Calu3 (cell line): ENCODE results near the gene PPP1R15A. TPM values are rescaled to one million over a fixed set of nuclear protein-coding genes. Genes with fewer than 3 reads are reported as not detected.

Experiments
- BruUV-seq: library from RNA; stranded (reverse); fragments of 400-500 nt; replicated peaks from 2 replicates; lab custom pipeline; 2021; lab: Mats Ljungman, UMichigan
- CTCF ChIA-PET: fragments of 300-600 bp; sonication (Branson Sonifier 250); formaldehyde crosslinking; loops from one replicate; lab custom pipeline; 2022; ENCODE audit warnings: antibody characterized with exemption; lab: Charles Lee
- DNase-seq: peaks from one replicate; pipeline ENCODE4 v3.0.0; 2022
- H3K27ac Mint-ChIP-seq: one replicate; pipeline ENCODE4 v1.8.0; 2022; ENCODE audit warnings: mixed read lengths; ENCODE audit not compliant: unreplicated experiment
- H3K27me3 Mint-ChIP-seq: one replicate; pipeline ENCODE4 v1.8.0; 2022; ENCODE audit warnings: mixed read lengths; ENCODE audit not compliant: unreplicated experiment
- H3K36me3 Mint-ChIP-seq: one replicate; pipeline ENCODE4 v1.8.0; 2022; ENCODE audit warnings: mild to moderate bottlenecking, moderate library complexity, mixed read lengths; ENCODE audit not compliant: insufficient read depth, unreplicated experiment
- H3K4me1 Mint-ChIP-seq: one replicate; pipeline ENCODE4 v1.8.0; 2022; ENCODE audit warnings: mild to moderate bottlenecking, low read depth, mixed read lengths; ENCODE audit not compliant: unreplicated experiment
- H3K4me3 Mint-ChIP-seq: one replicate; pipeline ENCODE4 v1.8.0; 2022; ENCODE audit warnings: mild to moderate bottlenecking, low read depth, moderate library complexity, mixed read lengths; ENCODE audit not compliant: unreplicated experiment
- H3K9me3 Mint-ChIP-seq: one replicate; pipeline ENCODE4 v1.8.0; 2022; ENCODE audit warnings: low read depth, mixed read lengths; ENCODE audit not compliant: unreplicated experiment
- CTCF ChIP-seq: fragments of 200-600 bp; IDR thresholded peaks from one replicate; pipeline ENCODE4 v1.8.0; 2022; ENCODE audit warnings: antibody characterized with exemption; ENCODE audit not compliant: unreplicated experiment
- intact Hi-C: fragments of 100-400 bp; cut with micrococcal nuclease; formaldehyde crosslinking; loops from one replicate; pipeline ENCODE4 v1.10.0; 2022; ENCODE audit not compliant: unreplicated experiment
- total RNA-seq: library from RNA; stranded (reverse); gene quantifications from 2 replicates; pipeline ENCODE4 v1.2.3, GENCODE V29; 2022

Gene PPP1R15A
- total RNA-seq, 1 experiment from 2014 or later: 118 TPM

DNA sequence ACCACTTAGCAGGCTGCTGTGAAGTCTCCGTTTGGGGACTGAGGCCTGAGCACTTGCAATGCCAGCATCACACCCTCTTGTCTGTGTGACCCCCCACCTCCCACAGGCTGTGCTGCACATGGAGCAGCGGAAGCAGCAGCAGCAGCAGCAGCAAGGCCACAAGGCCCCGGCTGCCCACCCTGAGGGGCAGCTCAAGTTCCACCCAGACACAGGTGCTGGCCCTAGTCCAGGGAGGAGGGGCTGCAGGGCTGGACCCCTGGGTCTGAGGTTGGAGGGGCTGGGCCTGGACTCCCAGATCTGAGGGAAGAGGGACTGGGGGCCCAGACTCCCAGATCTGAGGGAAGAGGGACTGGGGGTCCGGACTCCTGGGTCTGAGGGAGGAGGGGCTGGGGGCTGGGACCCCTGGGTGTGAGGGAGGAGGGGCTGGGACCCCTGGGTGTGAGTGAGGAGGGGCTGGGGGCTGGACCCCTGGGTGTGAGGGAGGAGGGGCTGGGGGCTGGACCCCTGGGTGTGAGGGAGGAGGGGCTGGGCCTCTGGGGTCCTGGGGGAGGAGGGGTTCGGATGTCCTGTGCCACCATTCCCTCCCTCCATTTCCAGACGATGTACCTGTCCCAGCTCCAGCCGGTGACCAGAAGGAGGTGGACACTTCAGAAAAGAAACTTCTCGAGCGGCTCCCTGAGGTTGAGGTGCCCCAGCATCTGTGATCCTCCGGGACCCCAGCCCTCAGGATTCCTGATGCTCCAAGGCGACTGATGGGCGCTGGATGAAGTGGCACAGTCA is 49.7 kb downstream of the PPP1R15A start:
- BruUV-seq: no TSS peak
- Mint-ChIP-seq H3K27me3 (no peaks in the 10 kb centered on the region), H3K36me3 (peaks cover 62% of the 10 kb centered on the region), H3K4me1 (peaks cover 6% of the 10 kb centered on the region), H3K4me3 (no peak overlapping the region), H3K9me3 (no peaks in the 10 kb centered on the region), H3K27ac (peak overlapping the region; percentile 22)
- CTCF ChIA-PET: interaction anchor here (1.5 kb wide), 1 partner anchor 11 kb away, joined by 5 read pairs; the partner anchor contains the start of gene DHDH
- no peak for TF ChIP-seq CTCF
- no peak for DNase-seq
- intact Hi-C loops: no loop called here

GRCh38 chr19:48922548-48923490 is 50.6 kb downstream of the PPP1R15A start:
- Mint-ChIP-seq H3K36me3 (peaks cover 61% of the 10 kb centered on the region), H3K4me3 (no peak overlapping the region), H3K4me1 (peaks cover 8% of the 10 kb centered on the region), H3K27me3 (no peaks in the 10 kb centered on the region), H3K27ac (peak overlapping the region; percentile 22), H3K9me3 (no peaks in the 10 kb centered on the region)
- no peak for DNase-seq
- intact Hi-C loops: no loop called here
- TF ChIP-seq CTCF: no peak
- CTCF ChIA-PET: no interaction called here
- TSS peak; percentile 82 for BruUV-seq

- CTCF ChIA-PET: interaction anchor here (0.6 to 1.2 kb wide), 5 partner anchors 8 to 798 kb away, joined by 3 to 8 read pairs (median 3); partner anchors contain the start of genes DHDH and NUCB1
- BruUV-seq: no TSS peak
- DNase-seq: no peak
Measured at GRCh38 chr19:48925240-48925843, 53.1 kb downstream of the PPP1R15A start.

More at GRCh38 chr19:48925240-48925843, 53.1 kb downstream of the PPP1R15A start:
- Mint-ChIP-seq H3K27ac (peak overlapping the region; percentile 12), H3K36me3 (peaks cover 58% of the 10 kb centered on the region), H3K9me3 (no peaks in the 10 kb centered on the region), H3K4me1 (peaks cover 8% of the 10 kb centered on the region), H3K27me3 (no peaks in the 10 kb centered on the region), H3K4me3 (no peak overlapping the region)
- no peak for TF ChIP-seq CTCF
- intact Hi-C loops: no loop called here

Other genes with a start within 250 kb of the PPP1R15A start
- 4.3 and 4.9 TPM in 2 replicates for gene DBP, start 235.0 kb upstream of the PPP1R15A start, total RNA-seq
- 2.1 and 5.1 TPM in 2 replicates for gene CA11, start 226.2 kb upstream of the PPP1R15A start, total RNA-seq
- gene NTN5, start 199.4 kb upstream of the PPP1R15A start, total RNA-seq: 0.57 and 0.66 TPM in 2 replicates
- 8.7 and 10.4 TPM in 2 replicates for gene FUT2, start 176.4 kb upstream of the PPP1R15A start, total RNA-seq
- 1.7 TPM in 2 replicates for gene MAMSTR, start 152.7 kb upstream of the PPP1R15A start, total RNA-seq
- gene RASIP1, start 131.8 kb upstream of the PPP1R15A start, total RNA-seq: 0.09 and 0.29 TPM in 2 replicates
- gene IZUMO1, start 125.5 kb upstream of the PPP1R15A start, total RNA-seq: 0.31 and 0.42 TPM in 2 replicates
- gene FUT1, start 119.8 kb upstream of the PPP1R15A start, total RNA-seq: 2.6 and 2.9 TPM in 2 replicates
- not detected in 2 replicates for gene FGF21, start 116.9 kb upstream of the PPP1R15A start, total RNA-seq
- gene BCAT2, start 61.4 kb upstream of the PPP1R15A start, total RNA-seq: 84.4 and 91.0 TPM in 2 replicates
- 2.6 and 5.7 TPM in 2 replicates for gene HSD17B14, start 35.9 kb upstream of the PPP1R15A start, total RNA-seq
- gene PLEKHA4, start 3.8 kb upstream of the PPP1R15A start, total RNA-seq: 57.6 and 72.2 TPM in 2 replicates
- gene TULP2, start 26.3 kb downstream of the PPP1R15A start, total RNA-seq: not detected in 2 replicates
- 162 and 173 TPM in 2 replicates for gene NUCB1, start 27.9 kb downstream of the PPP1R15A start, total RNA-seq
- 2.1 and 5.3 TPM in 2 replicates for gene DHDH, start 61.3 kb downstream of the PPP1R15A start, total RNA-seq
- 141 and 147 TPM in 2 replicates for gene BAX, start 82.5 kb downstream of the PPP1R15A start, total RNA-seq
- gene FTL, start 92.9 kb downstream of the PPP1R15A start, total RNA-seq: 1,459 and 1,979 TPM in 2 replicates
- gene GYS1, start 120.9 kb downstream of the PPP1R15A start, total RNA-seq: 59.6 and 64.7 TPM in 2 replicates
- gene RUVBL2, start 121.5 kb downstream of the PPP1R15A start, total RNA-seq: 184 and 199 TPM in 2 replicates
- gene LHB, start 144.7 kb downstream of the PPP1R15A start, total RNA-seq: 1.1 TPM in 1 of 2 replicates, not detected in the other
- 1.1 TPM in 1 of 2 replicates, not detected in the other for gene CGB3, start 151.9 kb downstream of the PPP1R15A start, total RNA-seq
- 0.52 TPM in 1 of 2 replicates, not detected in the other for gene CGB2, start 159.5 kb downstream of the PPP1R15A start, total RNA-seq
- gene CGB1, start 164.5 kb downstream of the PPP1R15A start, total RNA-seq: not detected in 2 replicates
- 2.6 and 3.3 TPM in 2 replicates for gene CGB5, start 171.4 kb downstream of the PPP1R15A start, total RNA-seq
- 0.54 and 0.56 TPM in 2 replicates for gene CGB8, start 176.7 kb downstream of the PPP1R15A start, total RNA-seq
- 0.66 and 1.0 TPM in 2 replicates for gene CGB7, start 185.3 kb downstream of the PPP1R15A start, total RNA-seq
- 0.69 and 0.83 TPM in 2 replicates for gene NTF4, start 192.4 kb downstream of the PPP1R15A start, total RNA-seq
- not detected in 2 replicates for gene KCNA7, start 200.3 kb downstream of the PPP1R15A start, total RNA-seq
- gene SNRNP70, start 213.0 kb downstream of the PPP1R15A start, total RNA-seq: 310 and 325 TPM in 2 replicates
- gene LIN7B, start 241.9 kb downstream of the PPP1R15A start, total RNA-seq: 7.0 and 7.5 TPM in 2 replicates
- 1.9 and 2.0 TPM in 2 replicates for gene C19orf73, start 246.7 kb downstream of the PPP1R15A start, total RNA-seq
- gene PPFIA3, start 247.1 kb downstream of the PPP1R15A start, total RNA-seq: 4.9 and 6.0 TPM in 2 replicates